Astrocyte of the spinal cord (primary cell): ENCODE measurements around the gene CNKSR2.

Experiments used
- DNase-seq: peaks from one replicate; pipeline ENCODE4 v3.0.0; 2011; ENCODE audit warnings: low read depth, low spot score
- H3K4me3 ChIP-seq: 2 replicates; pipeline ENCODE4 v1.5.1; 2011; ENCODE audit warnings: low read depth, mild to moderate bottlenecking, low read length, moderate library complexity
- in situ Hi-C: cut with HindIII; loops from 2 replicates; pipeline ENCODE4 v1.10.0; 2017; ENCODE audit warnings: low sequenced_read_pairs
- TF ChIP-seq, protein P1 (sequence below): IDR thresholded peaks from 2 replicates; pipeline ENCODE4 v1.5.1; 2012; ENCODE audit warnings: low read depth, mild to moderate bottlenecking, low read length, inconsistent platforms

Gene CNKSR2

DNA sequence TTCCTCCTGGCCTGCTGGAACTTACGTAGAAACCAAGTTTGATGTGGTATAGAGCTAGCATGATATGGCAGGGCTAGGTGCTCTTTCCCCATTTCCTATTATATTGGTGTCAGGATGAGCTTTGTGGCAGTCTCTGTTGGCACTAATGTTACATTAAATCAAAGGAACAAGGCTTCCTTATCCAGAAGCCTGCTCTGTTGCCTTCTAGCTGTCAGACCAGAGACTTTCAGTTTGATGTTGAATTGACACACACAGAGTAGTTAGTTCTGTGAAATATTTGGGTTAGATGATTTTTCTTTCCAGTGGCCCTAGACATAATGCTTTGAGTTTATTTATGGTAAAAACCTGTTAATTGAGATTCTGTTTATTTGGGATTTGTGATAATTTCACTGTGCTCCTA is 10.0 kb downstream of the CNKSR2 start:
- TF ChIP-seq, protein P1, sequence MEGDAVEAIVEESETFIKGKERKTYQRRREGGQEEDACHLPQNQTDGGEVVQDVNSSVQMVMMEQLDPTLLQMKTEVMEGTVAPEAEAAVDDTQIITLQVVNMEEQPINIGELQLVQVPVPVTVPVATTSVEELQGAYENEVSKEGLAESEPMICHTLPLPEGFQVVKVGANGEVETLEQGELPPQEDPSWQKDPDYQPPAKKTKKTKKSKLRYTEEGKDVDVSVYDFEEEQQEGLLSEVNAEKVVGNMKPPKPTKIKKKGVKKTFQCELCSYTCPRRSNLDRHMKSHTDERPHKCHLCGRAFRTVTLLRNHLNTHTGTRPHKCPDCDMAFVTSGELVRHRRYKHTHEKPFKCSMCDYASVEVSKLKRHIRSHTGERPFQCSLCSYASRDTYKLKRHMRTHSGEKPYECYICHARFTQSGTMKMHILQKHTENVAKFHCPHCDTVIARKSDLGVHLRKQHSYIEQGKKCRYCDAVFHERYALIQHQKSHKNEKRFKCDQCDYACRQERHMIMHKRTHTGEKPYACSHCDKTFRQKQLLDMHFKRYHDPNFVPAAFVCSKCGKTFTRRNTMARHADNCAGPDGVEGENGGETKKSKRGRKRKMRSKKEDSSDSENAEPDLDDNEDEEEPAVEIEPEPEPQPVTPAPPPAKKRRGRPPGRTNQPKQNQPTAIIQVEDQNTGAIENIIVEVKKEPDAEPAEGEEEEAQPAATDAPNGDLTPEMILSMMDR: no peak
- no peak overlapping the region for H3K4me3 ChIP-seq
- in situ Hi-C loops: no loop called here
- DNase-seq: no peak

DNA sequence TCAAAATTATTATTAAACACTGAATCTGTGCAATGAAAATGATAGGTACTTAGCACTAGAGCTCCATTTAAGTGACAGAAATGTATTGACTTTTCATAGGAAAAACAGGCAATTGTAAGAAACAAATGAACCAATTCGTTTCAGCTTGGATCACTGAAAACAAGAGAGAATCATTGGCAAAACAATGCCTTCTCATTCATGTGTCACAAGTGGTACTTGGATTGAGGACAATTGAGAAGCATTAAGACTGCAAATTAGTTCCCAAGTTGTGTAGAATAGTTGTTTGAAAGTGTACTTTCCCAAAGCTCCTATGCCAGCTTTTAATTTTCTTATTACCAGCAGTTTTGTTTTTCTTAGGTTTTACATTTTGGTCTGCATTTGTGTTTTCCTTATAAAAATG is 20.6 kb downstream of the CNKSR2 start:
- TF ChIP-seq, protein P1: no peak
- no peak for DNase-seq
- in situ Hi-C loops: no loop called here
- no peak overlapping the region for H3K4me3 ChIP-seq

DNA sequence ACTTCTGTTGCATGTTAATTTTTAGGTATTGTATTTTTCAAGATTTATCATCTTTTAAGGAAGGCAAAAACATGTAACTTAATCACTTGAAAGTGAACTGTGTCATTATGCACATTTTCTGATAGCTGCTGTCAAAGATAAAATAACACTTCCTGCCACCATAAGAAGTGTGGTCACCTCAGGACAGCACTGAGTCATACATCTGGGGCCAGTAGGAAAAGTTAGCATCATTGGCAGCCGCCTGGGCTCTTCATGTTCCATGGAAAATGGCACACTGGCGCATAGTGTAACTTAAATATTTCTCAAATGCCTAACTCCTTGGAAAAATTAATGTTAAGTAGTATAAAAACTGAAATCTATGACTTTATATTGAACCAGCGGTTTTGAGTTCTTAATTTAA is 24.2 kb downstream of the CNKSR2 start:
- TF ChIP-seq, protein P1: no peak
- DNase-seq: no peak
- H3K4me3 ChIP-seq: no peak overlapping the region
- in situ Hi-C loops: no loop called here

DNA sequence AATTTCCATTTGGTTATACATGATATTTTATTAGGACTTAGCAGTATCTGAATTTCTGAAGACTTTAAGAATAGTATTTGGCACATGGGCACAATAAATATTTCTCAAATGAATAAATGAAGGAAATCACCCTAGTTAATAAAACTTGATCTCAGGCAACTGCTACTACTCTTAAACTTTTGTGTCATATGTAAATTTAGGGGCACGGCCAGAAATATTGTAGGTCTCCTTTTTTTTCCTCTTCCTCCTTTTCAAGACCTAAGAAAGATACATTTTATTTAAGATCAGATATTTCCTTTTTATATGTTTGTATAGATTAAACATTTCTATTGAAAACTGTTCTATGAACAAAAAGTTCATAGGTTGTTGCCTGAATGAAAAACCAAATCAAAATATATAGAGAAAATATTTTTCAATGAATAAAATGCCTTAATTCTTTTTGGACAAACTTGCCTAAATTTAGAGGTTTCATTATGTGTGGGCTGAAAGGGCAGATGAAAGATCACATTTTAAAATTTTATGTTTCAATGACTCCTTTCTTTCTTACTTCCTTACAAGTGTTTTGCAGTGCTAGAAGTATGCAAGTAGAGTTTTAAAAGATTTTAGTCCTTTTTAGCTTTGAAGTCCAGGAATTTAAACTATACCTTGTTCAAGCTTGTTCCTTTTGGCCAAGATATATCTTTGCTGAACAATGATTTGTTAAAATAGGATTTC is 26.3 kb downstream of the CNKSR2 start:
- no peak for DNase-seq
- TF ChIP-seq, protein P1: no peak
- in situ Hi-C loops: no loop called here
- H3K4me3 ChIP-seq: no peak overlapping the region

DNA sequence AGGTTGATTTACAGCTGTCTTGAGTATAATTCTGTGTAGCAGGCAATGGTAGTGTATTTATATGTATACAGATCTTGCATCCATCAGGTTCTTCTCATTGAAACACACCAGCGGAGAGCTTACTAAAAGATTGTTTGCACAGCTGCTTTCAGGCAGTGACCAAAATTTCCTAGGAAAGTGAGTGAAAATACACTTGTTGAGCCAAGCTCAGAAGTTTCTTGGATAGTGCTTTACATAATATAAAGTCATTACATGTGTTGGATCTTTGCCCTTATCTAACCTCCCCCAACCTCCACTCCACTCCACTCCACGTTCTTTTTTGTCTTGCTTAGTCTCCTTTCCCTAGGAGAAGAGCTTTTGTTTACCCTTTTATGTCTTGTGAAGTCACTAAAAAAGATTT is 34.1 kb downstream of the CNKSR2 start:
- peak; percentile 20 for DNase-seq
- no peak overlapping the region for H3K4me3 ChIP-seq
- TF ChIP-seq, protein P1: no peak
- in situ Hi-C loops: no loop called here

DNA sequence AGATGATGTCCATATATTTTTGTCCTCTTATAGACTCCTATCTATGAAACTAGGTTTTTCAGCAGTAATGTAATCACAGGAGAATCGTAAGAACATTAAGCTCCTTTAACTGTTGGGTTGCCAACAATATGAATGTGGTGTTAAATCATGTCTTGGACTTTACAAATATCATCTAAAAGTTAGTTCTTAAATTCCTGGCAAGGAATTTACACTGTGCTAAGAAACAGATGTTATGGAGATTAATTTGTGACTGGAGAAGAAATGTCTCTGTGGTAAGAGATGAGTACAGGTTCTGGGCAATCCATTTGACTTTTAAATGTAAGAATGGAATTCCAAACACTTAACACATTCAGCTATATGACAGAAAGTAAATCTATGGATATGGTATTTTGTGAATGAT is 34.6 kb downstream of the CNKSR2 start:
- no peak overlapping the region for H3K4me3 ChIP-seq
- DNase-seq: no peak
- TF ChIP-seq, protein P1: no peak

More for the DNA sequence above, 34.6 kb downstream of the CNKSR2 start:
- in situ Hi-C loops: no loop called here
